GM21423 (cell line): ENCODE measurements around the gene CDK12.

Source experiments
- ATAC-seq: cut with Tn5 transposase; IDR thresholded peaks from one replicate; pipeline ENCODE4 v1.9.1; 2021; ENCODE audit warnings: mild to moderate bottlenecking, moderate library complexity; ENCODE audit not compliant: unreplicated experiment

The CDK12 gene

GRCh38 chr17:39581071-39581758 is 119.9 kb downstream of the CDK12 start:
- ATAC-seq, result no peak

GRCh38 chr17:39581759-39582085 is 120.4 kb downstream of the CDK12 start:
- no peak for ATAC-seq

- ATAC-seq, result no peak
These were observed 121.4 kb downstream of the CDK12 start for GRCh38 chr17:39582658-39583057.
